ENCODE results near the gene RFT1.

GRCh38 chr3:53065841-53066480, 64.3 kb downstream of the RFT1 start:
- TF ChIP-seq REST (IDR thresholded peaks at IDR 0.05; ENCODE audit: unreplicated experiment) (no peak), CTCF (conservative IDR thresholded peaks at IDR 0.05; ENCODE audit: low read depth in 2 of 2) (no peak), EZH2 (IDR thresholded peaks at IDR 0.05; ENCODE audit: low read depth, unreplicated experiment) (no peak), EZH2phosphoT487 (IDR thresholded peaks at IDR 0.05; ENCODE audit: unreplicated experiment) (no peak), POLR2AphosphoS5 (IDR thresholded peaks at IDR 0.05; ENCODE audit: low read depth) (no peak), CREB1 (CRISPR knock-in tag; IDR thresholded peaks at IDR 0.05; ENCODE audit: low read depth) (no peak), JUNB (IDR thresholded peaks at IDR 0.05; ENCODE audit: unreplicated experiment) (no peak), ZNF331 (CRISPR knock-in tag; IDR thresholded peaks at IDR 0.05; ENCODE audit: low read depth) (no peak)
